HPDE6-E6E7 (cell line): ENCODE data around the gene AP1S2.
A peak's percentile ranks its signal among the peaks of the same experiment; 100 is the strongest.
"Not testable (repeated sequence)": the region's sequence is repeated elsewhere in the genome, so short reads cannot be mapped to it uniquely, and the experiment has no call there.

ENCODE experiments used
- DNase-seq: peaks from one replicate; pipeline ENCODE4 v3.0.0; 2011; ENCODE audit warnings: missing footprints; ENCODE audit errors: extremely low spot score

The AP1S2 gene

DNA sequence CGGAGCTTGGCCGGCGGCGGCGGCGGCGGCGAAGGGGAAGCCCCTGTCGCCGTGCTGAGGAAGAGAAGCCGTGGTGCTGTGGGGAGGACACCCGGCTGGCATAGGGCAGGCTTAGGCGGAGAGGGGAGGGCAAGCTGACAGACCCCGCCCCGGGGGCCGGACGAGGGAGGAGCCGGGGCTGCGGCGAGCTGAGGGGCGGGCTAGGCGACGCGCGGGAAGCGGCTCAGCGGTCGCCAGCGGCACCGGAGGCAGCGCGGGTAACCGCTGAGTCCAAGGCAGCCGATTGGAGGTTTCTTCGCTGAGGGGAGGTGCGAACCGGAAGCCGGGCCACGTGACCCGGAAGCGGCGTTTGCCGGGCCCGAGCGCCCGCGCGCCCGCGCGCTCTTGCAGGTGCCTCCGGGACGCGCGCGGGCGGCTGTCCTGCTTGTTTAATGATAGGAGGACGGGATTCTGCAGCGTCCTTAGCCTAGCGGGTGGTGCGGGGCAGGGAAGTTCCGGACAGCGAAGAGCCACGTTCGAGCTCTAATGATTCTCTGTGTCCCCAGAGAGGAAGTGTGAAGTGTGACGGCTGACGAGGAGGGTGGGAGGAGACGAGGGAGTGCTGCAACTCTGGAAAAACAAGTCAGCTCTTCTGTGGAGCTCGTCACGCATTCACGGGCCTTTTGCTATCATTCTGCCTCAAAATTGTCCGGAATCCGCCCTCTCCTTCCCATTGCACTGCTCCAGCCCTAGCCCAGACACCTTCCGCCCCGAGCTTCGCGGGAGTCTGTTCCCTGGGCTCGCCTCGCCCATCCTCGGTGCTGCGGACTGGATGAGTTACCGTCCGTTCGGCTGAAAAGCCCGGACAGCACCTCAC is at the start of gene AP1S2:
AP1S2 (minus strand) TSS at position 102 of the 856 bp plus-strand sequence. CDS start 2,289 bp downstream, outside the sequence.
- peak; percentile 89 for DNase-seq

DNA sequence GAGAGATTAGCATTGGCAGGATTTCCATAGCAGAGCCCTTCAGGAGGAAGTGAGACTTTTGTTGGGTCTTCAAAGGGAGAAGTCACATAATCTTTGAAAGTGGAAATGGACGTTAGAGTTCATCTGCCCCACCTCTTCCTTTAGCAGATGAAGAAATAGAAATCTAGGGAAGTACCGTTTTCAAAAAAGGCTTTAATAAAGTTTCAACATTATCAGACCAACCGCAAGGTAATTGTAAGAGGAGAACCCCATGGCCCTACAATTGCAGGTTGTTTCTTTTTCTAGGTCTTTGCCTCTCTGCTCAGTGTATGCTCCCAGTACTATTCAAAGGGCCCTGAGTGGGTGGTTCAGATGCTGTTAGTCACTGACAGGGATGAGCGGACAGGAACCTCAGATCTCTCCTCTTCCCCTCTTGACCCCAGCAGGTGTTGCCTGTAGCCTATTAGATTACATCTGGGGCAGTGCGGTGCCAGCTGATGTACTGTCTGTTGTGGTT is 48.6 kb upstream of the AP1S2 start:
- DNase-seq, result no peak

DNA sequence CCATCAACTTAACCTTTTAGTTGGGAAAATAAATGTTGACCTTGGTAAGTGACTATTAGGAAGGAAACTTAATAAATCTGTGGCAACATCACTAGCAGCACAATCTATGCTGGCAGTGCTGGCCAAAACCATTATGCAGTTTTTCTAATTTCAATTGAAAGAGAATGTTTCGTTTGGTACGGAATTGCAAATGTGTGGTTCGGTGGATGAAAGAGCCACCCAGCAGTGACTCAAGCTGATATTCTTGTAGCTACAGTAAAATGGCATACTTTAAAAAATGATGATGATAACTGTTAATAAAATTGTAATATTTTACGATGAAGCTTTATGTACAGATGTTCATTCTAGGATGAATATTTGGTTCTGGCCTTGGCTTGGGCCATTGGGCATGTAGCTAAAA is 40.7 kb upstream of the AP1S2 start:
- DNase-seq, result no peak

DNA sequence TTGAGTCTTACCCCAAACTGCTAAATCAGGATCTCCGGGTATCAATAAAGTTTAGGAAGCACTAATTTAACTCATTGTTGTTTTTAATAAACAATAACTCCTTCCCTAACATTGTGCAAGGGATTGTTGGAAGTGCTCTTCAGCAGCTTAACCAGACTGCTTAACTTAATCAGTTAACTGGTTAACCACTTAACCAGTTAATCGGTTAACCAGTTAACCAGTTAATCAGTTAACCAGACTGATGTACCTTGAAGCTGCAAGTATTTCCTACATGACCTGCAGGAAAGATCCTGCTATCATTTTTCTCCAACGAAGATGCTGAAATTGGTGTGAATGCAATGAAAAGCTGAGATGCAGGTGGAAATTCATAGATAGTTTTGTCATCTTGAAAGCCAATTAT is 40.1 kb upstream of the AP1S2 start:
- DNase-seq, result no peak

DNA sequence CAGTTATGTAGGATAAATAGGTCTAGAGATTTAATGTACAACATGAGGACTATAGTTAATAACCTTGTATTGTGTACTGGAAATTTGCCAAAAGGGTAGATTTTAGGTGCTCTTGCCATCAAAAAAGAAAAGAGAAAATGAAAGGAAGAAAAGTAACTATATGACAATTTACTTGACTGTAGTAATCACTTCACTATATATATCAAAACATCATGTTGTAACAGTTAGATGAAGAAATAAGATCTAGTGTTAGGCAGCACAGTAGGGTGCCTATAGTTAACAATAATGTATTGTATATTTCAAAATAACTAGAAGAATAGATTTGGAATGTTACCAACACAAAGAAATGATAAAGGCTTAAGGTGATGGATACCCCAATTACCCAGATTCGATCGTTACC is 35.9 kb upstream of the AP1S2 start:
- DNase-seq, result no peak

DNA sequence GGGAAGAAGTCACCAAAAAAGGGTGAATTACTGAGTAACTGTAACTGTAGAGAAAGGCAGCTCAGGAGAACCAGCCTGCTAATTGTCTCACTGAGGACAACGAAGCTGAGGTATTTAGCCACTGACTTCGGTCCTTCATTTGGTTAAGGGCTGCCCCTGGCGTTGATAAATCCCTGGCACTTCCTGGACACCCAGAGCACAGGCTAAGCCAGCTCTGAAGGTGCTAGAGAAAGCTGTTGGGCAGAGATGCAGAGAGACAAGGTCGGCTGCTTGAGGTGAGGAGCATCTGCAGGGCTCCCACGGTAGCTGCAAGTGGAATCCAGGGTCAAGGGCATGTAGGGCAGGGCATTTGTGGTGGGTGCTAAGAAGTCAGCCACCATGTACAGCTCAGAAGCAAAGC is 33.4 kb upstream of the AP1S2 start:
- no peak for DNase-seq

DNA sequence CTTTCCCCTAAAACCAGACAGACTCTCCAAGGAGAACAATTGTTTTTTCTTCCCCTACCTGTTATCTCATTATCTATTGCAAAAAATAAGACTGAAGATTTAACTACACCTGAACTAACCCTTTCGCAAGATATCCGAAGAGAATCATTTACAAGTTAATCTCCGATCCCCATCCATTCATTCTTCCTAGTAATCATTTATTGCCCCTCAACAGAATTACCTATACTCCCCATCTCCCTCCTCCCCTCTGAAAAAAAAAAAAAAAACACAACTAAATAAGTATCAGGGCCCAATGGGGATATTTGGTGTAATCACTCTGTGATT is 28.9 kb upstream of the AP1S2 start:
- no peak for DNase-seq

DNA sequence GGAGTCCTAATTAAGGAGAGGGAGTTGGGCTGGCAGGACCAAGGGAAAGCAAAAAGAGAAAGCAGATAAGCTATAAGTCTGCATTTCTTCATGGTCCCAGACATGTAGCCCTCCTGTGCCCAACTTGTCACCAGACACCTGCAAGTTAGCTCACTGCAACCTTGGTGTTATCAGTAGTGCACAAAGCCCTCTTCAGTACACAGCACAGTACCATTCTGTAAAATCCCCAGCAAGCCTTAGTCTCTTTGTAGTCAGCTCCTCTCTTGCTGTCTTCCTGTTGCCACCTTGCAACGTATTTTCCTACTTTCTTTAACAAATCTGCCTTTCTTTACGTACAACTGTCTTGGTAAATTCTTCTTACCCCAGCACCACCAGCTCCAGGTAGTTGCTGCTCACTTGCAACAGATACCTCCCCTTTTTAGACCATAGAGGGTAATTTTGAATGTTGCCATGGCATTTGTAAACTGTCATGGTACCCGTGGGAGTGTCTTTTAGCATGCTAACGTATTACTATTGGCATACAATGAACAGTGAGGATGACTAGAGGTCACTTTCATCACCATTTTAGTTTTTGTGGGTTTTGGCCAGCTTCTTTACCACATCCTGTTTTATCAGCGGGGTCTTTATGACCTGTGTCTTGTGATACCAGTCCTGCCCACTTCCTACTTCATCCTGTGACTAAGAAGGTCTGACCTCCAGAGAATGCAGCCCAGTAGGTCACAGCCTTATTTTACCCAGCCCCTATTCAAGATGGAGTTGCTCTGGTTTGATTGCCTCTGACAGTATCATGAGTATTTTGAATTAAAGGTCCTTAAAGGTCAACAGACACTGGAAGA is 28.3 kb upstream of the AP1S2 start:
- no peak for DNase-seq

DNA sequence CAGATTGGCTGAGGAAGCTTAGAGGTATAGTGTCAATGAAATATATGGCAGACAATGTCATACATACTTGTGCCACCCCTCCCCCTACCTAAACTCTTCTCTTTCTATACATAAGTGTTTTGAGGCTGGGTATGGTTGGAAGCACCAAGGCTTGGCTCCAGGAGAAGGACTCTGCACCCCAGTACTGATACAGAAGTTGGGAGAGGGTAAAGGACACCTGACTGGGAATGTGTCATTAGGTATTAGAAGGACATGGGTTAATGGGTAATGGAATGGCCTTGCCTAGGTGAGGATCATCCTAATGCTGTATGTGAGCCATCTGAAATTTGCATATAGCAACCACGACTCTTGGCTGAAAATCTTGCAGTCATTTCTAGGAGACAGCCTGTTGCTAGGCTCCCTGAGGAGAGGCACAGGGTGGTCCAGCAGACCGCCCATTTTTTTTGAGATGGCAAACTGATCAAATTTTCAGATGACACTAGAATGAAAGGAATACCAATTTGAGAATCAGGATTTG is 26.8 kb upstream of the AP1S2 start:
- DNase-seq, result no peak

DNA sequence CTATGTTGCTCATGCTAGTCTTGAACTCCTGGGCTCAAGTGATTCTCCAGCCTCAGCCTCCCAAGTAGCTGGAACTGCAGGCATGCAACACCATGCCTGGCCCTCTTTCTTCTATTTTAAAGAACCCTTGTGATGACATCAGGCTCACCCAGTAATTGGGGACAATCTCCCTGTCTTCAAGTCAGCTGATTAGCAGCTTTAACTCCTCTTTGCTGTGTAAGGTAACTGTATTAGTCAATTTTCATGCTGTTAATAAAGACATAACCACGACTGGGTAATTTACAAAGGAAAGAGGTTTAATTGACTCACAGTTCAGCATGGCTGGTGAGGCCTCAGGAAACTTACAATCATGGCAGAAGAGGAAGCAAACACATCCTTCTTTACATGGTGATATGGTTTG is 23.3 kb upstream of the AP1S2 start:
- not testable (repeated sequence) for DNase-seq

DNA sequence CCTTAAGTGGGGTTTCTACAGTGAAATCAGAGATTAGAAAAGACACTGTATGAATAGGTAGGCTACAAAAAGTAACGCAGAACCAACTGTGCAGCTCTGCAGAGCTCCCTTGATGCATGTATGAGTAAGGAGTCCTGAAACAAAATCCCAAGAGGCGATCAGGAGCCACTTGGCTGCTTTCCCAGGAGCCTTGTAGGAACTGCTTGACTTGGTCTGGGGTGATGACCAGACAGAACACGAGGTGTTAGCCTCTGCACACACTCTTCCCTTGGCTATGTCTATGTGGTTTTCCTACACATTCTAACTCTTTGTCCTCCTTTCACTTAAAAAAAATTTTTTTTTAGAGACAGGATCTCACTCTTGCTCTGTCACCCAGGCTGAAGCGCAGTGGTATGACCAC is 22.8 kb upstream of the AP1S2 start:
- DNase-seq, result no peak

DNA sequence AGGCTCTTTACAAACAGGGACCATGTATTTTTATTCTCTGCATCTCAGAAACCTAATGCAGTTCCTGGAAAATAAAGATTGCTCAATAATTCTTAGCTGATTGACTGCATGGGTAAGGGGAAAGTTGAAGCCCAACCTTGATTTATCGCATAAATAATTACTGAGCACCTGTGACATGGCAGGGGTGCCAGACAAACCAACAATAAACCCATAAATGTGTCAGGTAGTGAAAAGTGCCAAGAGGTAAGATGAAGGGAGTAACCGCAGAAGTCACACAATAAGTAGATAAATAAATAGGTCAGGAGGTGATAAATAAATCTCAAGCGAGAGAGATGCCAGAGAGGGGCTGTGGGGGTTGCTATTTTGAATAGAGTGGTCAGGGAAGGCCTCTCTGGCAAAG is 20.1 kb upstream of the AP1S2 start:
- DNase-seq, result no peak

DNA sequence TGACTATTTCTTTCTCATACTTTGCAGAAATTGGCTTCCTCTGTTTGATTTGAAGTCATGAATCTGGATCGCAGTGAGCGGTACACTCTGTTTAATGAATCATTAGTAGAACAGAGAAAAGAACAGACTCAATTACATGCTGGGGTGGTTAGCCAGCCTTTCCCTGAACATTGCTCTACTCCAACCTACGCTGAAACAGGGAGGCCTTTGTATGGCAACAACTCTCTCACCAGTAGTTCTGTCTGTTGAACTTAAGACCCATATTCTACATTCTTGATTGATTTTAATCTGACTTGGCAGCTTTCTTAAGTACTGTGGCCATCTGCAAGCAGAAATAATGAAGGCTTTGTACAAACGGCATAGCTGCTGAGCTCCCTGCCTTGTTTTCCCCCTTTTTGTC is 19.0 kb upstream of the AP1S2 start:
- DNase-seq, result no peak

DNA sequence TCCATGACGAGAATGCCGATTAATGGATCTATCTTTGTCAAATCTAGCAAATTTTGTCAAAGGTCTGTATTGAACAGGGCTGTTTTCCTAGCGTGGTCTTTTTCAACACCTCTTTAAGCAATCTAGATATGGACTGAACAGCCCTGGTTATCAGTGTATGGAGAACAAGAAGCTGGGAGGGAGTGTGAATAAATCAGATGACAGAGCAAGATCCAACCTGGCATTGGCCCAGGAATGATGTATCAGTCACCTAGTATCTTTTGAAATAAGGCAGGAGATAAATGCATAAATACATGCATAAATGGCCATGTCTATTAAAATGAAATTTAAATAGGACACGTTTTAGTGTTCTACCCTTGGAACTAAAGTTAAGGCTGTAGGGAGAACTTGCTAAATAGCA is 15.7 kb upstream of the AP1S2 start:
- no peak for DNase-seq

DNA sequence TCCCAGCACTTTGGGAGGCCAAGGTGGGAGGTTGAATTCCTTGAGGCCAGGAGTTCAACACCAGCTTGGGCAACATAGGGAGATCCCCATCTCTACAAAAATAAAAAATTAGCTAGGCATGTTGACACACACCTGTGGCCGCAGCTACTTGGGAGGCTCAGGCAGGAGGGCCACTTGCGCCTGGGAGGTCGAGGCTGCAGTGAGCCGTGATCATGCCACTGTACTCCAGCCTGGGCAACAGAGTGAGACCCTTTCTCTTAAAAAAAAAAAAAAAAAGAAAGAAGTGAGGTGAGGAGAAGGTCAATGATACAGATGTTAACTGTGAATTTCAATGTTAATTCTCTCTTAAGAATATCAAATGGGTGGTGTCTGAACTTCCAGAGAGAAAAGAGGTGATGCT is 15.1 kb upstream of the AP1S2 start:
- no peak for DNase-seq

DNA sequence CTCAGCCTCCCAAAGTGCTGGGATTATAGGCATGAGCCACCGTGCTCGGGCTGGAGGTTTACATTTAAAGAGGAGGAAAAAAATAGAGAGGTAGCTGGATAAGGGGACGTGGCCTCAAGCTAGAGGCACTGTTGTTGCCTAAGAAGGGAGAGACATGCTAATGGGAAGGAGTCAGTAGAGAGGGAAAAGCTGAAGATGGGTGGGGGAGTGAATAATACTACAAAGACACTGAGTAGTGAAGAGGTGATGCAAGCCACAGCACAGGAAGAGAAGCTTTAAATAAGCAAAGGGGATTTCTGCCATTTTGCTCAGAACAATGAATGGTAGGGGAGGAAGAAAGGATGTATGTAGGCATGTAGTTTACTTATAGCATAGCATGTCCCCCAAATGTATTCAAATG is 11.5 kb upstream of the AP1S2 start:
- no peak for DNase-seq

DNA sequence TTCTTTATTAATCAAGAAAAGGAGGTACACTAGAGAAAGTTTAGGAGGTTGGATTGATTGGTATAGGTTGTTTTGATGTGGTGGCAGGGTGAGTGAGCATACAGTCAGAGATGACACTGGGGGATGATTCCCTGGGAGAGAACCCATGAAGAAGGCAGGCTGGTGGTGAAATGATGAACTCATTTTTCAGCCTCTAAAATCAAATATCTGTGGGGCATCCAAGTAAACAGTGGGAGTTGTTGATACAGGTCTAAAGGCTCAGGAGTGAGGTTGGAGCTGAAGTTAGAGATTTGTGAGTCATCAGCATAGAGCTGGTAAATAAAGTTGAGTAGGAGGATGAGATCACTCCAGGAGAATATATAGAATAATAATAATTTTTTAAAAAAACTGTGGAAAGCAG is 10.0 kb upstream of the AP1S2 start:
- peak; percentile 62 for DNase-seq

DNA sequence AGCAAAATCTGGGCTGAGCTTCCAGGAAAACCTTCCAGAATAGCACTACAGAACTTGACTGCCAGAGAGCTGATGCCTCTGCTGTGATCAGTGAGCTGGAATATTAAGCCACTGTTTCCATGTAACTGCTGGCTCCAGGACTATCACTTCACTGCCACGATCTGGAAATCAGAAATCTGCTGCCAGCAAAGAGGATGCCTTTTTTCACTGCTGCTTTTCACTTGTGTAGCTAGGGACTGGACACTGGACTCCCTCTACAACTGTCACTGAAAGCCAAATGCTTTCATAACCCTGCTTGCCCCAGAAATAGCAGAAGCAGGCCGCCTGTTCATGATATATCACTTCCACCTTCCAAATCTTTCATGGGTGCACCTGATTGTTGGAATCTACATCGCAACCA is 9.4 kb upstream of the AP1S2 start:
- no peak for DNase-seq

DNA sequence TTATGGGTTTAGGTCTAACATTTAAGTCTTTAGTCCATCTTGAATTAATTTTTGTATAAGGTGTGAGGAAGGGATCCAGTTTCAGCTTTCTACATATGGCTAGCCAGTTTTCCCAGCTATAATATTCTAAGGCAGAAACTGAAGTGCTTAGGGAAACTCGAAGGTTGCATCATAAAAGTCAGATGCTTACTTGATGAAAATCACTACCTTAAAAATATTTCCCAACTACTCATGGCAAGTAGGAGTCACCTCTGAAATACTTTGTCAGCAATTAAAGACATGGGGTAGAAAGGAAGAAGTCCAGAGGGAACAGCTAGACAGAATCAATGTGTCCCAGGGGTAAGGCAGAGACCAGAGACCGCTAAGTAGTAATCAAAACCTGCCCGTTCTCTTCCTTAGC is 6.3 kb upstream of the AP1S2 start:
- DNase-seq, result no peak

DNA sequence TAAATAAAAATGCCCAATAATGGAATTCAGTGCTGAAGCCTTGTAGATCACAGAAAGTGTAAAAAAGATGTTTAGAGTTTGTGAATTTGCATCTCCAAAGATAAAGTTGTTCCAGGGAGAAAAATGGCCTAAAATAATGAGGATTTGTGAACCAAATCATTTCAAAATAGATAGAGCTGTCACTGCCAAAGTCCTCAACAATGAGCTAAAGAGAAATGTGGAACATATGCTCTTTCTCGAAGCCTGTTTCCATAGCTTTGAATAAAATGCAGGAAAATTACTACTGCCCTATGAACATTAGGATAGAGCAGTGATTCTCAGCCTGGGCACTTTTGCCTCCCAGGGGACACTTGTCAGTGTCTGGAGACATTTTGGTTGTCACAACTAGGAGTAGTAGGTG is 3.4 kb upstream of the AP1S2 start:
- DNase-seq, result no peak

DNA sequence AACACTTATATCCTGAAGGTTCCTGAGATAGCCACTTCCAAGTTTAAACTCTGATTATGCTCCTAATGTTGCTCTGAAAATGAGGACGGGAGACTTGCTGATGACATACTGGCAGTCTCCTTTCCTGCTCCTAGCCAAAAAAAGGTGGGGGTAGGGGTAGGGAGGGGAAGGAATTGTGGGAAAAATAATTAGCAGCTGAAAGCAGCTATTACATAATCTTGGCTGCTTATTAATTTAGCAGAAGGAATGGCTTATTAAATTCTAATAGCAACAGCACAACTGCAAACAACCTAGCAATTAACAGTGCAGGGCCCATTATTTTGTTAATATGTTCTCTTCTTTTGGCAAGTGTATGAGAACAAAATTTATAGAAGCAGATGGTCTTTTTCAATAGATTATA is 2.0 kb upstream of the AP1S2 start:
- no peak for DNase-seq

DNA sequence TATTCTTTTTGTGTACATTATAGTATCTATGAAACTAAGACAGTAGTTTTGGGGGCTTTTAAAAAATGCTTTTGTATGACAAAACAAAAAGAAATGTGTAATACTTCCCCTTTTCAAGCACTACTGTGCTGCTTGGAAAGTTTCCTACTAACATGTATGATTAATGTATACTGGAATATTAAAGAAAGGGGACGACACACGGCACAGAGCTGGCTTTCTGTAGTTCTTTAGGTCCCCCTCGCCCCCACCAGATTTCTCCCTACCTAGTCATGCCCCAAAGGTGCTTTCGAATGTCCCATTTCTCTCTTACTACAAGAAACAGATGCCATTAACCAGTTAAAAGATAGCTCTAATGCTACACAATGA is 1.6 kb upstream of the AP1S2 start:
- DNase-seq, result no peak
